ENCODE results near the gene C5. TPM values are rescaled to one million over a fixed set of nuclear protein-coding genes. Genes with fewer than 3 reads are reported as not detected.

The C5 gene
- total RNA-seq, 1 experiment from 2014 or later = 0.74 TPM

GRCh38 chr9:120925535-120926396 is 124.3 kb downstream of the C5 start:
- H3K56ac ChIP-seq (ENCODE audit: insufficient read length, low read depth, low read length) = no peak overlapping the region
- no peak overlapping the region for H3K9ac ChIP-seq (ENCODE audit: extremely low read depth, insufficient read length, low read length)
- H4K91ac ChIP-seq (ENCODE audit: insufficient read length, low read depth, low read length) = no peak overlapping the region
- no peak for TF ChIP-seq CTCF (conservative IDR thresholded peaks at IDR 0.05)
- H3K27me3 ChIP-seq (ENCODE audit: insufficient read depth, low read length) = no peaks in the 10 kb centered on the region
- no peaks in the 10 kb centered on the region for H3K9me3 ChIP-seq (ENCODE audit: control insufficient read depth, low read depth, low read length)
- no peak overlapping the region for H2BK120ac ChIP-seq (ENCODE audit: low read depth, low read length, poor library complexity, severe bottlenecking)
- H4K20me1 ChIP-seq (ENCODE audit: control insufficient read depth, insufficient read depth, insufficient read length) = no peaks in the 10 kb centered on the region
- H3K4me1 Mint-ChIP-seq = peaks cover 38 to 56% of the 10 kb centered on the region in 2 experiments
- no peak overlapping the region for H2AFZ ChIP-seq (ENCODE audit: low read length)
- H2BK5ac ChIP-seq (ENCODE audit: insufficient read length, low read length) = no peak overlapping the region
- H3K27me3 Mint-ChIP-seq (ENCODE audit: low read depth) = peaks cover 12% of the 10 kb centered on the region
- H3K23ac ChIP-seq (ENCODE audit: insufficient read length, low read depth, low read length) = no peak overlapping the region
- H3K79me2 ChIP-seq (ENCODE audit: insufficient read depth, low read length) = no peaks in the 10 kb centered on the region
- H3K9me3 Mint-ChIP-seq = no peaks in the 10 kb centered on the region
- H3K36me3 Mint-ChIP-seq (ENCODE audit: insufficient read depth in 1 of 3, low read depth in 3 of 3) = no peaks in the 10 kb centered on the region
- no peak overlapping the region for H3T11ph ChIP-seq (ENCODE audit: low read length)
- peak overlapping the region; percentile 61 for H3K14ac ChIP-seq (ENCODE audit: insufficient read depth, low read length)
- no peak overlapping the region for H2AK5ac ChIP-seq (ENCODE audit: insufficient read length, low read length)
- no peak overlapping the region for H4K8ac ChIP-seq (replicated peaks; ENCODE audit: insufficient read length, low read depth, low read length)
- no peaks in the 10 kb centered on the region for H3K79me1 ChIP-seq (ENCODE audit: insufficient read depth, low read depth, low read length, poor library complexity, severe bottlenecking)
- no peak overlapping the region for H3K27ac Mint-ChIP-seq
- H3K18ac ChIP-seq (ENCODE audit: insufficient read length, low read depth, low read length) = peak overlapping the region; percentile 41
- H3K4ac ChIP-seq (ENCODE audit: low read depth, low read length) = no peak overlapping the region
- H3K27ac ChIP-seq (ENCODE audit: insufficient read length, low read depth, low read length) = no peak overlapping the region
- H4K5ac ChIP-seq (ENCODE audit: insufficient read length, low read depth, low read length) = no peak overlapping the region
- H2BK12ac ChIP-seq (ENCODE audit: insufficient read length, low read depth, low read length) = no peak overlapping the region
- no peak overlapping the region; a peak in 1 of 5 replicates for H3K4me3 Mint-ChIP-seq
- peaks cover 10% of the 10 kb centered on the region for H3K23me2 ChIP-seq (ENCODE audit: insufficient read length, low read depth, low read length, poor library complexity, severe bottlenecking)
- no peak overlapping the region for H2BK20ac ChIP-seq (ENCODE audit: low read depth, low read length, poor library complexity, severe bottlenecking)
- no peak for DNase-seq
- no CpG with 5 or more reads among the region's 13 CpGs for WGBS (ENCODE audit: extremely low coverage, insufficient read length, low lambda C conversion rate)
- H3K4me2 ChIP-seq (ENCODE audit: insufficient read depth, insufficient read length, low read length) = no peak overlapping the region
- H2BK15ac ChIP-seq (ENCODE audit: low read depth, low read length) = no peak overlapping the region
- H3K4me1 ChIP-seq (ENCODE audit: insufficient read depth, low read length) = peaks cover 4% of the 10 kb centered on the region; the same call in 1 of the 2 replicates

Data from H9 (cell line).